ENCODE measurements around the gene PEX10.

PEX10 gene

DNA sequence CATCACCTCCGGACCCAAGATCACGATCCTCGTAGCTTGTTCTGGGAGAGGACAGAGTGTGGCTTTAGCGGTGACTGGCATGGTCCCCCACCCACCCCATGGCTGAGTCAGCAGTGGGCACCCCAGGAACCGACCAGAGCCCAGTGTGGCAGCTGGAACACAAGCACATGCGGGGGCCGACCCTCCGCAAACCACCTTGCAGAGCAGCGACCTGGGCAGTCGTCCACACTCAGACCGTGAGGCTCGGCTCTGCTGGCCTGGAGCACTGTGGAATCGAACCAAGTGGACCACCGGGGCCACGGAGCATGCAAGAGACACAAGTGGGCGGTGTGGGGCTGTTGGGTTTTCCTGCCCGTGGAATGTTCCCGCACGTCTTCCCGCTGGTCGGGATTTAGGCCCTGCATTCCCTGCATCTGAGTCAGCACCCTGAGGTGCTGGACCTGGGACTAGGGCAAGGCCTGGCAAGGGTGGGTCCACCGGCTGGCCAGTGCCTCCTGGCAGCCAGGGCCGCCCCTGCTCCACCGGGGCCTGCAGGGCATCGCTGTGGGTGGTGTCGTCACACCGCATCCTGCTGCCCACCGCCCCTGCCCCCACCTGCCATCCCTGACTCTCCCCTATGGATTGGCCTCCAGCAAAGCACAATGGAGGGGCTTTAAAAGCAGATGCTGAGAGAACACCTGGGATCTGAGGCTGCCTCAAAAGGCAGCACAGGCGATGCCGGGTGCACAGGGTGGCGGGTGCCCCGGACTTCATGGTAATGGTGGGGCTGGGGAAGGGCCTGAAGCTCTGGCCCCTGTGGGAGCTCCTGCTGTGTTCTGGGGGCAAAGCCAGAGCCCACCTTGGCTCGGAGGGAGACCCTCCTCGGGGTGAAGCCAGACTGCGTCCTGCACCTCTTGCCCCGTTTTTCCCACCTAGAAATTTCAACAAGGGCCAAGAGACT, 39.5 kb downstream of the PEX10 start:
- no peak for DNase-seq

DNA sequence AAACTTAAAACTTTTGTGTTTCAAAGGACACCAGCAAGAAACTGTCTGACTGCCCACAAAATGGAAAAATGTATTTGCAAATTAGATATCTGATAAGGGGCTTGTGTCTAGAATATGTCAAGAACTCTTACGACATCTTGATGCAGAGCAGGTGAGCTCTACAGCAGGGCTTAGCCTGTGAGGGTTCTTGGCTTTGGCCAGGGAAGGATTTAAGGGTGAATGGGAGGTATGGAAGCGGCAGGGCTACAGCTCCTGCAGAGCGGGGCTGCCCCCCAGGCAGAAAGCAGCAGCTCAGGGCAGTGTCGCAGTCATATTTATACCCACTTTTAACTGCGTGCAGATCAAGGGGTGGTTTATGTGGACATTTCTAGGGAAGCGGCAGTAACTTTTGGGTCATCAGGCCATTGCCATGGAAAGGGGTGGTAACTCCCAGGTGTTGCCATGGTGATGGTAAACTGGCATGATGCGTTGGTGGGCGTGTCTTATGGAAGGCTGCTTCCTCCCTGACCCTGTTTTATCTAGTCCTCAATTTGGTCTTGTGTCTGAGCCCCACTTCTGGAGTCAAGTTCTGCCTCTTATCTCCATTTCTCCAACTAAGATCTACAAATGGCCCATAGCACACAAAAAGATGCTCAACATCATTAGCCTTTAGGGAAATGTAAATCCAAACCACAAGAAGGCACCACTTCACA, 44.2 kb downstream of the PEX10 start:
- no peak for DNase-seq

DNA sequence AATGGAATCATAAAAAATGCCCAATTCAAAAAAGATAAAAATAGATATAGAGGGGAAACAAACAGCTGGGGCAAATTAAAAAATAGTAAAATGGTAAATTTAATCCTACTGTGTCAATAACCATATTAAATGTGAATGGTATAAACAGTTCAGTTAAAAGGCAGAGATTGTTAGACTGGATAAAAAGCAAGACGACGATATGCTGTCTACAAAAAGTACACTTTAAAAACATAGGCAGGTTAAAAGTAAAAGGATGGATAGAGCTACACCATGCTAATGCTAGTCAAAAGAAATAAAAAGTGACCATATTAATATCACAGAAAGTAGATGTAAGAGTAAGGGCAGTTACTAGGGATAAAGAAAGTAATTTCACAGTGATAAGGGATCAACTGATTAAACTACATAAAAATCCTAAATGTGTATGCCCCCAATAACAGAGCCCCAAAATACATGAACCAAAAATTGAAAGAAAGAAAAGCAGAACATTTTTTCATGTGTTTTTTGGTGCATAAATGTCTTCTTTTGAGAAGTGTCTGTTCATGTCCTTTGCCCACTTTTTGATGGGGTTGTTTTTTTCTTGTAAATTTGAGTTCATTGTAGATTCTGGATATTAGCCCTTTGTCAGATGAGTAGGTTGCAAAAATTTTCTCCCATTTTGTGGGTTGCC, 48.4 kb downstream of the PEX10 start:
- no peak for DNase-seq

DNA sequence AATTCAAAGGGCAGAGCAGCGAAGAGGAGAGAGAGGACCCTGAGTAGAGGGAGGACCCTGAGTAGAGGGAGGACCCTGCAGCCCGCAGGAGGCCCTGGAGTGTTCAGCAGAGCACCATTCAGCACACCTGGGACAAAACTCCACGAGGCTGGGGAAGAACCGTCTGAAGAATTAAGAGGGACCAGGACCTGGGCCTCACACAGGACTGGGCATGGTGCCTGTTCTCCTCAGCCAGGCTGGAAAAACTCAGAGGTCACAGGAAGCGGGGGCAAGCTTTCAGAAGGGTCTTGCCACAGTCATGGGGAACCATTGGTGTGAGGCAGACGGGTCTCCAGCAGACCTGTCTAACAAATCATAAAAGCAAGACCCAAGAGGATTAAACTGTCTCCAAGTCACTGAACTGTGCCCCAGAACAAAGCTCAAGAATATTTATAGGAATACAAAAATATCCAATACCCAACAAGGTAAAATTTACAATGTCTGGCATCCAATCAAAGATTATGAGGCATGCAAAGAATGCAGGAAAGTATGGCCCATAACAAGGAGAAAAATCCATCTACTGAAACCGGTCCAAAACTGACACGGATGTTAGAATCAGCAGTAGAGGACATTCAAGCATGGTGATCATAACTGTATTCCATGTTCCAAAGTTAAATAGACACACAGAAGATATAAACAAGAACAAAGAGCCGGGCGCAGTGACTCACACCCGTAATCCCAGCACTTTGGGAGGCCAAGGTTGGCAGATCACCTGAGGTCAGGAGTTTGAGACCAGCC, 51.6 kb downstream of the PEX10 start:
- DNase-seq: no peak

DNA sequence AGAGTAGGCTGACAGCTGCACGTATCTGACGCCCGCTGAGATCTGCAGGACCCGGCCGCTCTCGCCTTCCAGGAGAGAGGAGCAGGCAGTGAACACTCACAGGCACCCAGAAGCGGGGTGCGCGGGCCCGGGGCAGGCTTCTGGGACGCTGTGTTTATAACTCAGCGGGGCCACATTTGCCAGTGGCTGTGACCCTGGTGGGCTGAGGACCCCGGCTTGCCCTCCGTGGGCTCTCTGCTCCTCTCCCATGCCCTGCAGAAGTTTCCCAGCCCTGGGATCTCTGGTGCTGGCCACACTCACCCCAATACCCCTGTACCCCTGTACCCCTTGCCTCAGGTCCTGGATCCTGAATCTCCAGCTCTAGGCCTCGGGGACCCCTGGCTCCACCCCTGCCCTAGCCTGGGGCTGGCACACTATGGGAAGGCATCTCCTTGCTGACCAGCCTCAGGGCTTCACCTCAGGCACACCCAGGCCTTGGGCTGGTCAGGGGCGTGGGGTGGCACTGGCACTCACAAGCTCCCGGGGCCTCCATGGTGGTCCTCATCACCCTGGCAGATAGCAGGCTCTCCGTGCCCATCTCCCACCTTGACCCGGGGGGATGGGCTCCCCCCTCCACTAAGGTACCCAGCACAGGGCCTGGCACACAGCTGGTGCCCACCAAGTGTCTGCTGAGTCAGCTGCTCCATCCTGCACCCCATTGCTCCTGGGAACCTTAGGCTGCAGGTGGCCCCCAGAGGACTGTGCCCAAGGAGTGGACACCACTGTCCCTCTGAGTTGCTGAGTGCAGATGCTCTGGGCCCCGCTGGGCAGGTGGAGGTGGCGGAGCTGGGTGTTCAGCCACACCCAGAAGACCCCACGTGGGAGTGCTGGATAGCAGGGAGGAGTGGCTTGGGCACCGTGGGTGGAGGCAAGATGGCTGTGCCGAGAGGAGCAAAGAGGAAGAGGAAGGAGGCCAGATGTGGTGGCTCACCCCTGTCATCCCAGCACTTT, 53.4 kb downstream of the PEX10 start:
- no peak for DNase-seq

DNA sequence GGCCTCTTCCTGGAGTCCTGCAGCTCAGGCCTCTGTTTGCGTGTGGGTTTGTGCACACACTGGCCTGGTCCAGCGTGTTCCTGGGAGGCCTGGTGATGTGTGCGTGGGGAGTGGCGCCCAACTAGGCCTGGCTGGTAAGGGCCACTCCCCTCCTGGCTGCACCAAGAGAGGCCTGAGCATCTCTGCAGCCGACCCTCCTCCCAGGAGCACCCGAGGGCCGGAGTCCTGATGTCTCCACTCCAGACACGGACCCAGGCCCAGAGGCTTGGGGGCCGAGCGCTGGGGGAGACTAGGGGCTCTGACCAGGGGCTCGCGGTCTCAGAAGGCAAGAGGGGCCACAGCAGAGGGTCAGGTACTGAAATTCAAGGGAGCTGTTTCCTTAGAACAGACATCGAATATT, 54.3 kb downstream of the PEX10 start:
- DNase-seq: no peak

DNA sequence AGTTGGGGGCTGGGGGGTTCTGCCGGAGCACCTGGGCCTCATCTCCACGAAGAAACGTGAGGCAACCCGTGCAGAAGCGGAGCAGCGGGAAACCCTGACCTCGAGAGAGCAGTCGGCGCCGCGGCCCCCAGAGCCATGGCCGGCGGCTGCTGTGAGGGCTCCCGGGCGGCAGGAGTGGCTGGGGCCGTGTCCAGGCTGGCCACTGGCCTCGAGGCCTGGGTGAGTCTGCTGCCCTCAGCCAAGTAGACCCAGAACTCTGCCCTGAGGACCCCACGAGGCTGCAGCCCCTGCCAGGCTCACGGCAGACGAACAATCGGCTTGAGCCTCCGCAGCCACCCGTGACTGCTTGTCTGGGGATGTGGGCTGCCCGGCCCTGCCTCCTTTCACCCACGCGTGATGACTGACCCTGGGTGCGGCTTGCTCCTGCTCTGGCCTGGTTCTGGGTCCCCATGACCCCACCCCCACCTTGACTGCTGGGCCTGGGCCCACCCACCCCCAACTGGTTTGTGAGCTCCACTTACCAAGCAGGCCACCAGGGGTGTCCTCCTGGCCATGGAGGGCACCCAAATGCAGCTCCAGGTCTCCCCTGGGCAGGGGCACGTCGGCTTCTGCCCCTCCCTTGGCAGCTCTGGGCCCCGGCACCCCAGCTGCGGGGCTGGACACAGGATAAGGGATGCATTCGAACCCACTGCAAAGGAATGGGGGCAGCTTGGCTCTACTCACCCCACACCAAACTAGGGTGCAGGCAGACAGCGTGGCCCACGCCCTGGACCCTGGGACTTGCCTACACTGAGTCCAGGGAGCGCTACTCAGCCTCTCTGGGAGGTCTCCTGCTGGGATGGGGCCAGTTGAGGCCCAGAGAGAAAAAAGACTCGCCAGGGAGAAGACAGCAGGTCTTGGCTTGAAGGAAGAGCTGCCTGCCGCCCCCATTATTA, 55.2 kb downstream of the PEX10 start:
- no peak for DNase-seq

DNA sequence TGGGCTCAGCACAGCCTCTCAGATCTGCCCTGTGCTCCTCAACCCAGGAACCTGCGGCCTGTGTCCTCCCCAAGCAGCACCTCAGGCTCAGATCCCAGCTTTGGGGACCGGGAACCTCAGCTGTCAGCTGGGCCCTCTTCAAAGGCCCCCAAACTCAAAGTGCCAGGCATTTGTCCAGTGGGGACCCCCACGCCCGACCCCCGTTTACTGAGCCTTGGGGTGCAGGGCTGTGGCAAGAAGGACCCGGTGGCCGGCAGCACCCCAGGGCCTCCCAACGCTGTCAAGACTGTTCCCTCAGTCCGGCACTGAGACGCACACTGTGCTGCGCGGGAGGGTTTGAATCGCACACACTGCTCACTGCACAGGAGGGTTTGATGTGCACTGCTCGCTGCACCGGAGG, 56.0 kb downstream of the PEX10 start:
- no peak for DNase-seq

DNA sequence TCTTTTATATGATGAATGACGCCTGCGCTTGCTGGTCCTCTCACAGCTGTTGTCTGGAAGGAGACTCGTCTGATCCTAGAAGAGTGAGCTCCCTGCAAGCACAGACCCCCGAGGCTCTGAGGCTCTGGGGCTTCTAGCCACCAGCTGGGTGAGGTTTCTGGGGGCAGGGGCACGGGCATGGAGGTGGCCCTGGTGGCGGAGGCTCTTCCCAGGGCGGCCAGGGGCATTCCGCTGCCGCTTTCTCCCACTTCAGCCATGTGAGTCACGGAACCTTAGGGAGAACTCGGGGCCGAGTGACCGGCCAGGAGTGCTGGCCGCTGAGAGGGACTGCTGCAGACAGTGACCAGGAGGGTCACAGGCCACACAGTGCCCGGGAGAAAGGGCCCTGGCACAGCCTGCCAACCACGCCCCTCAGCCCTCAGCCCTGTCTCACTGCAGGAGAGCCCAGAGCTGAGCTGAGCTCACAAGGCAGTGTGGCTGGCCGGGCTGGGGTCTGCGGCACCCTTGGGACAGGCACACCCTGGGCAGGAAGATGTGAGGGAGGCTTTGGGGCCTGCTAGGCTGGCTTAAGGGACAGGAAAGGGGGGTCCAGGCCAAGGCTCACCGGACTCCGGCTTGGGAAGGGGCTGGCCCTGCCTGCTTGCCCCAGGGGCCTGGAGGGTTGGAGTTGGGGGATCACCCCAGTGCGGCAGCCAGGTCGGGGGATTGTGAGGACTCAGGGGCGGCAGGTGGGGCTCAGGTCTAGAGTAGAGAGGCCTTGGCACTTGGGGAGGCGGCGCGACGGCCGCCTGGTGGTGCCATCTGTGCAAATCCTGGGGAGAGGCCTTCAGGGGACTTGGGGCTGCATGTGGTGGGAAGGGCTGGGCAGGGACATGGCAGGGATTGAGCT, 56.7 kb downstream of the PEX10 start:
- DNase-seq: no peak

DNA sequence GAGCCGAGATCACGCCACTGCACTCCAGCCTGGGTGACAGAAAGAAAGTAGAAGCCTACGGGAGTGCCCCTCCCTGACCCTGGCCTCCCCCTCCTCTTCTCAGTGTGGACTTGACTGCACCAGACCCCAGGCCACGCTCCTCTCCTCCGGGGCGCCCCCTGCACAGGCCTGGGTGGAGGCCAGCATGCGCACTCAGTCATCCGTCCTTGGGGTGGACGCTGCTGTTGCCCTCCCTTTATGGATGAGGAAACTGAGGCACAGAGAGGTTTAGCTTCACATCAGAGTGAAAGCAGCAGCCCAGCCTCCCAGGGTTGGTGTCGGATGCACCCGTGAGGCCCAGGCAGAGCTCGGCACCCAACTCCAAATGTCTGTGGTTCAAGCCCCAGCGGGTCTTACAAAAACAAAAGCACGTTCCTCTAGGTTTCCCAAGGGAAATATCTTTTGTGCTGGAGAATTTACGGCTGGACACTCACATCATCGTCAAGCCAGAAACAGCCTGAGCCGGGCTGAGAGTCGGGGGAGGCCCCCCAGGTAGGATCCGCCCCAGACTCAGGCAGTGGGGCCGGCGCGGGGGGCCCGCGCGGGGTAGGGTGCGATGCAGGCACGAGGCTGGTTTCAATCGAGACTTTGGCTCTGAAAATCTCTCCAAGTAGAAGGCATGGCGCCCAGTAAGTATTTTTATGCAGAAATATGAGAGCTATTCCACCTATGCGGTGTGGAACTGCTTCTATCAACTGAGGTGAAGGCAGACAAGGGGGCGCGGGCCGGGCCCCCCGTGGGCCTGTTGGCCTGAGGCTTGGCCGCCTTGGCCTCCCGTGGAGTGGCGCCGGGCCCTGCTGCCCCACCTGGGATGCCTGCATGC, 57.6 kb downstream of the PEX10 start:
- DNase-seq: no peak

Data from GDM1 (cell line).